ENCODE results near the gene SHISAL1.

Gene SHISAL1

GRCh38 chr22:44229331-44229730, 83.4 kb downstream of the SHISAL1 start:
- no peak for TF ChIP-seq CTCF (IDR thresholded peaks at IDR 0.05; ENCODE audit: insufficient read depth, missing control alignments)
- FAIRE-seq: no peak
- DNase-seq (ENCODE audit: insufficient read length, low spot score): no peak

GRCh38 chr22:44225812-44226211, 86.9 kb downstream of the SHISAL1 start:
- no peak for TF ChIP-seq CTCF (IDR thresholded peaks at IDR 0.05; ENCODE audit: insufficient read depth, missing control alignments)
- DNase-seq (ENCODE audit: insufficient read length, low spot score): no peak
- no peak for FAIRE-seq

GRCh38 chr22:44225091-44225689, 87.6 kb downstream of the SHISAL1 start:
- no peak for TF ChIP-seq CTCF (IDR thresholded peaks at IDR 0.05; ENCODE audit: insufficient read depth, missing control alignments)
- DNase-seq (ENCODE audit: insufficient read length, low spot score) (no peak), FAIRE-seq (no peak)

GRCh38 chr22:44224166-44224565, 88.6 kb downstream of the SHISAL1 start:
- TF ChIP-seq CTCF (IDR thresholded peaks at IDR 0.05; ENCODE audit: insufficient read depth, missing control alignments): no peak
- DNase-seq (ENCODE audit: insufficient read length, low spot score) (no peak), FAIRE-seq (no peak)

GRCh38 chr22:44221710-44222475, 90.9 kb downstream of the SHISAL1 start:
- DNase-seq (ENCODE audit: insufficient read length, low spot score): no peak
- no peak for TF ChIP-seq CTCF (IDR thresholded peaks at IDR 0.05; ENCODE audit: insufficient read depth, missing control alignments)
- no peak for FAIRE-seq

- no peak for FAIRE-seq
- no peak for DNase-seq (ENCODE audit: insufficient read length, low spot score)
- TF ChIP-seq CTCF (IDR thresholded peaks at IDR 0.05; ENCODE audit: insufficient read depth, missing control alignments): no peak
Measured at GRCh38 chr22:44220727-44221680, 91.7 kb downstream of the SHISAL1 start.
